ENCODE results near the gene FZD10.

DNA sequence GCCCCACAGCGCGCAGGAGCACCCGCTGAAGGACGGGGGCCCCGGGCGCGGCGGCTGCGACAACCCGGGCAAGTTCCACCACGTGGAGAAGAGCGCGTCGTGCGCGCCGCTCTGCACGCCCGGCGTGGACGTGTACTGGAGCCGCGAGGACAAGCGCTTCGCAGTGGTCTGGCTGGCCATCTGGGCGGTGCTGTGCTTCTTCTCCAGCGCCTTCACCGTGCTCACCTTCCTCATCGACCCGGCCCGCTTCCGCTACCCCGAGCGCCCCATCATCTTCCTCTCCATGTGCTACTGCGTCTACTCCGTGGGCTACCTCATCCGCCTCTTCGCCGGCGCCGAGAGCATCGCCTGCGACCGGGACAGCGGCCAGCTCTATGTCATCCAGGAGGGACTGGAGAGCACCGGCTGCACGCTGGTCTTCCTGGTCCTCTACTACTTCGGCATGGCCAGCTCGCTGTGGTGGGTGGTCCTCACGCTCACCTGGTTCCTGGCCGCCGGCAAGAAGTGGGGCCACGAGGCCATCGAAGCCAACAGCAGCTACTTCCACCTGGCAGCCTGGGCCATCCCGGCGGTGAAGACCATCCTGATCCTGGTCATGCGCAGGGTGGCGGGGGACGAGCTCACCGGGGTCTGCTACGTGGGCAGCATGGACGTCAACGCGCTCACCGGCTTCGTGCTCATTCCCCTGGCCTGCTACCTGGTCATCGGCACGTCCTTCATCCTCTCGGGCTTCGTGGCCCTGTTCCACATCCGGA is 1.4 kb downstream of the FZD10 start:
- TF ChIP-seq RXRA (IDR thresholded peaks at IDR 0.05; ENCODE audit: insufficient read depth, low read depth, low read length) (no peak), NANOG (IDR thresholded peaks at IDR 0.05; ENCODE audit: insufficient read depth, low read depth, low read length, poor library complexity, severe bottlenecking) (no peak), POLR2A (IDR thresholded peaks at IDR 0.05; ENCODE audit: control extremely low read depth in 1 of 2, low read depth in 2 of 2, low read length in 2 of 2) (no peak), SP1 (IDR thresholded peaks at IDR 0.05; ENCODE audit: low read depth, low read length) (no peak), POLR2AphosphoS5 (IDR thresholded peaks at IDR 0.05; ENCODE audit: low read depth, low read length) (no peak), SIN3A (conservative IDR thresholded peaks at IDR 0.05 in 1 of 2, IDR thresholded peaks at IDR 0.05 in 1 of 2; ENCODE audit: low read depth in 1 of 2, low read length in 2 of 2) (no peak), POU5F1 (IDR thresholded peaks at IDR 0.05; ENCODE audit: low read depth, low read length) (no peak), TBP (IDR thresholded peaks at IDR 0.05; ENCODE audit: low read depth, low read length) (no peak)
- TF ChIP-seq, protein P1, sequence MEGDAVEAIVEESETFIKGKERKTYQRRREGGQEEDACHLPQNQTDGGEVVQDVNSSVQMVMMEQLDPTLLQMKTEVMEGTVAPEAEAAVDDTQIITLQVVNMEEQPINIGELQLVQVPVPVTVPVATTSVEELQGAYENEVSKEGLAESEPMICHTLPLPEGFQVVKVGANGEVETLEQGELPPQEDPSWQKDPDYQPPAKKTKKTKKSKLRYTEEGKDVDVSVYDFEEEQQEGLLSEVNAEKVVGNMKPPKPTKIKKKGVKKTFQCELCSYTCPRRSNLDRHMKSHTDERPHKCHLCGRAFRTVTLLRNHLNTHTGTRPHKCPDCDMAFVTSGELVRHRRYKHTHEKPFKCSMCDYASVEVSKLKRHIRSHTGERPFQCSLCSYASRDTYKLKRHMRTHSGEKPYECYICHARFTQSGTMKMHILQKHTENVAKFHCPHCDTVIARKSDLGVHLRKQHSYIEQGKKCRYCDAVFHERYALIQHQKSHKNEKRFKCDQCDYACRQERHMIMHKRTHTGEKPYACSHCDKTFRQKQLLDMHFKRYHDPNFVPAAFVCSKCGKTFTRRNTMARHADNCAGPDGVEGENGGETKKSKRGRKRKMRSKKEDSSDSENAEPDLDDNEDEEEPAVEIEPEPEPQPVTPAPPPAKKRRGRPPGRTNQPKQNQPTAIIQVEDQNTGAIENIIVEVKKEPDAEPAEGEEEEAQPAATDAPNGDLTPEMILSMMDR (IDR thresholded peaks at IDR 0.05; ENCODE audit: control extremely low read depth in 1 of 3, insufficient read depth in 1 of 3, low read depth in 1 of 3, low read length in 3 of 3) = no peak
- TF ChIP-seq, protein P2, sequence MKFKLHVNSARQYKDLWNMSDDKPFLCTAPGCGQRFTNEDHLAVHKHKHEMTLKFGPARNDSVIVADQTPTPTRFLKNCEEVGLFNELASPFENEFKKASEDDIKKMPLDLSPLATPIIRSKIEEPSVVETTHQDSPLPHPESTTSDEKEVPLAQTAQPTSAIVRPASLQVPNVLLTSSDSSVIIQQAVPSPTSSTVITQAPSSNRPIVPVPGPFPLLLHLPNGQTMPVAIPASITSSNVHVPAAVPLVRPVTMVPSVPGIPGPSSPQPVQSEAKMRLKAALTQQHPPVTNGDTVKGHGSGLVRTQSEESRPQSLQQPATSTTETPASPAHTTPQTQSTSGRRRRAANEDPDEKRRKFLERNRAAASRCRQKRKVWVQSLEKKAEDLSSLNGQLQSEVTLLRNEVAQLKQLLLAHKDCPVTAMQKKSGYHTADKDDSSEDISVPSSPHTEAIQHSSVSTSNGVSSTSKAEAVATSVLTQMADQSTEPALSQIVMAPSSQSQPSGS (IDR thresholded peaks at IDR 0.05; ENCODE audit: low read length) = no peak
